Measurements from ENCODE around the gene KLHL35. TPM values are rescaled to one million over a fixed set of nuclear protein-coding genes. Genes with fewer than 3 reads are reported as not detected.

The KLHL35 gene
- total RNA-seq = under 1 TPM in 1 of 4 donors, not detected in 3; 0.72 TPM

GRCh38 chr11:75432911-75433321, at the start of gene KLHL35:
TSS of gene KLHL35 (minus strand) at chr11:75433203. CDS start at chr11:75430629, 2,574 bp downstream.
- H3K27ac ChIP-seq = no peak within 1 kb of the TSS
- peaks cover 0 to 12% of the 10 kb centered on the region in 2 donors for H3K36me3 ChIP-seq
- peaks cover 62% of the 10 kb centered on the region for H3K27me3 ChIP-seq
- H3K4me3 ChIP-seq = no peak within 1 kb of the TSS
- no peak for TF ChIP-seq CTCF (IDR thresholded peaks at IDR 0.05)
- peaks cover 0 to 8% (median 0%) of the 10 kb centered on the region in 3 donors for H3K9me3 ChIP-seq
- H3K4me1 ChIP-seq = peaks cover 0 to 37% (median 9%) of the 10 kb centered on the region in 3 donors
- no peak for ATAC-seq
- WGBS, 2 donors (ENCODE audit: low coverage in 1 of 2) = 17% methylated on average over 4 of the region's 14 CpGs; no CpG with 5 or more reads in 1 of the 2 donors

GRCh38 chr11:75481922-75482606, 49.1 kb upstream of the KLHL35 start:
- Histone ChIP-seq H3K9me3 (no peaks in the 10 kb centered on the region), H3K4me1 (no peaks in the 10 kb centered on the region), H3K27me3 (no peaks in the 10 kb centered on the region), H3K36me3 (no peaks in the 10 kb centered on the region), H3K27ac (no peak overlapping the region), H3K4me3 (no peak overlapping the region)
- no peak for ATAC-seq
- TF ChIP-seq POLR2A (IDR thresholded peaks at IDR 0.05) (no peak), CTCF (IDR thresholded peaks at IDR 0.05) (no peak), EP300 (IDR thresholded peaks at IDR 0.05) (no peak), POLR2AphosphoS5 (IDR thresholded peaks at IDR 0.05) (no peak)
- WGBS, 2 donors (ENCODE audit: low coverage in 1 of 2) = 82 to 88% methylated on average over 2 to 12 of the region's 12 CpGs

GRCh38 chr11:75481223-75481921, 48.4 kb upstream of the KLHL35 start:
- no CpG with 5 or more reads among the region's 9 CpGs for WGBS, 2 donors (ENCODE audit: low coverage in 1 of 2)
- no peak for ATAC-seq
- Histone ChIP-seq H3K4me3 (no peak overlapping the region), H3K4me1 (peaks cover 0 to 6% (median 5%) of the 10 kb centered on the region in 3 donors), H3K27ac (no peak overlapping the region), H3K36me3 (no peaks in the 10 kb centered on the region), H3K9me3 (no peaks in the 10 kb centered on the region), H3K27me3 (no peaks in the 10 kb centered on the region)
- TF ChIP-seq CTCF (IDR thresholded peaks at IDR 0.05) = no peak

- TF ChIP-seq CTCF (IDR thresholded peaks at IDR 0.05) (no peak), POLR2AphosphoS5 (IDR thresholded peaks at IDR 0.05) (no peak), POLR2A (IDR thresholded peaks at IDR 0.05) (no peak), EP300 (IDR thresholded peaks at IDR 0.05) (no peak)
- H3K27me3 ChIP-seq = no peaks in the 10 kb centered on the region
- 92% methylated on average over 9 to 10 of the region's 10 CpGs for WGBS, 2 donors (ENCODE audit: low coverage in 1 of 2)
- H3K27ac ChIP-seq = no peak overlapping the region
- no peaks in the 10 kb centered on the region for H3K9me3 ChIP-seq
- ATAC-seq = no peak
- H3K4me1 ChIP-seq = peaks cover 0 to 14% (median 12%) of the 10 kb centered on the region in 3 donors
- H3K4me3 ChIP-seq = no peak overlapping the region
- H3K36me3 ChIP-seq = no peaks in the 10 kb centered on the region
Observed at GRCh38 chr11:75480185-75481175, 47.5 kb upstream of the KLHL35 start.
